CD4-positive, alpha-beta T cell treated with Interleukin-2 at 100 ng/mL for 4 hours (primary cell): ENCODE data around the gene HSP90AA1.
"Not testable (repeated sequence)": the region's sequence is repeated elsewhere in the genome, so short reads cannot be mapped to it uniquely, and the experiment has no call there.

Source experiments
- DNase-seq: peaks from one replicate; pipeline ENCODE4 v3.0.0-alpha.2; 2020; ENCODE audit warnings: low spot score

HSP90AA1 gene

GRCh38 chr14:102086972-102087761 lies at the start of gene HSP90AA1:
TSS of gene HSP90AA1 (minus strand) at chr14:102087044. CDS start at chr14:102086378, 666 bp downstream.
- peak; percentile 95 for DNase-seq

GRCh38 chr14:102135456-102135855 lies 48.6 kb upstream of the HSP90AA1 start:
- not testable (repeated sequence) for DNase-seq

GRCh38 chr14:102134719-102135118 lies 47.9 kb upstream of the HSP90AA1 start:
- not testable (repeated sequence) for DNase-seq

GRCh38 chr14:102134021-102134420 lies 47.2 kb upstream of the HSP90AA1 start:
- DNase-seq, result not testable (repeated sequence)

- no peak for DNase-seq
These were observed 44.9 kb upstream of the HSP90AA1 start for GRCh38 chr14:102131741-102132140.

GRCh38 chr14:102126807-102127455 lies 40.1 kb upstream of the HSP90AA1 start:
- no peak for DNase-seq

GRCh38 chr14:102125546-102125945 lies 38.7 kb upstream of the HSP90AA1 start:
- DNase-seq, result no peak

- no peak for DNase-seq
These were observed 37.6 kb upstream of the HSP90AA1 start for GRCh38 chr14:102124419-102124818.

GRCh38 chr14:102121567-102121966 lies 34.7 kb upstream of the HSP90AA1 start:
- no peak for DNase-seq

GRCh38 chr14:102120888-102121287 lies 34.0 kb upstream of the HSP90AA1 start:
- no peak for DNase-seq

GRCh38 chr14:102117852-102118251 lies 31.0 kb upstream of the HSP90AA1 start:
- DNase-seq, result no peak

GRCh38 chr14:102116361-102117180 lies 29.7 kb upstream of the HSP90AA1 start:
- no peak for DNase-seq

GRCh38 chr14:102111101-102111500 lies 24.3 kb upstream of the HSP90AA1 start:
- no peak for DNase-seq

GRCh38 chr14:102109332-102109731 lies 22.5 kb upstream of the HSP90AA1 start:
- not testable (repeated sequence) for DNase-seq

- DNase-seq, result no peak
These were observed 18.5 kb upstream of the HSP90AA1 start for GRCh38 chr14:102105369-102105768.

- DNase-seq, result no peak
These were observed 16.3 kb upstream of the HSP90AA1 start for GRCh38 chr14:102103062-102103695.

- DNase-seq, result no peak
These were observed 10.7 kb upstream of the HSP90AA1 start for GRCh38 chr14:102097441-102098135.

GRCh38 chr14:102096569-102097188 lies 9.8 kb upstream of the HSP90AA1 start:
- peak; percentile 73 for DNase-seq

- no peak for DNase-seq
These were observed 9.2 kb upstream of the HSP90AA1 start for GRCh38 chr14:102095871-102096568.

- DNase-seq, result no peak
These were observed 8.5 kb upstream of the HSP90AA1 start for GRCh38 chr14:102095231-102095870.
